HG03135 (cell line): Measurements from ENCODE around the gene FOSL2.

Experiments
- ATAC-seq: cut with Tn5 transposase; IDR thresholded peaks from one replicate; pipeline ENCODE4 v1.9.1; 2021; ENCODE audit warnings: mild to moderate bottlenecking, moderate library complexity; ENCODE audit not compliant: unreplicated experiment

The FOSL2 gene

DNA sequence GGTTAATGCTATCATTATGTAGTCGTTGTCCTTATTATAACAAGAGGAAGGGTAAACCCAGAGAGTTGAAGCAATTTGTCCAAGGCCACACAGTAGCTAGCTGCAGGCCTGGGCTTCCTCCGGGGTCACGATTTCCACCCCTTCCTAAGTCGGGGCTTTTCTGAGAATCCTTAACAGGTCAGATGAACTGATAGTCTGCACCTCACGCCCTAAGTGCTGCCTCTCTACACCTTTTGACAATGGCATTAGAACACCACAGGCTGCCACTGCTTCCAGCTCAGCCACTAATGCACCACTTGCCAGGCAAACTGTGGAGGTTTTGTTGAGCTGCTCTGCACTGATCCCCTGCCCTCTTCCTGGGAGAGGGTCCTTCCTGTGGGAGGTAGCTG is 37.7 kb downstream of the FOSL2 start:
- no peak for ATAC-seq

- no peak for ATAC-seq
Observed at GRCh38 chr2:28430788-28431418, 38.2 kb downstream of the FOSL2 start.

GRCh38 chr2:28431741-28432140 is 39.1 kb downstream of the FOSL2 start:
- no peak for ATAC-seq

- ATAC-seq, result no peak
Observed at GRCh38 chr2:28432362-28432761, 39.7 kb downstream of the FOSL2 start.

- ATAC-seq, result no peak
Observed at GRCh38 chr2:28433215-28433614, 40.6 kb downstream of the FOSL2 start.

DNA sequence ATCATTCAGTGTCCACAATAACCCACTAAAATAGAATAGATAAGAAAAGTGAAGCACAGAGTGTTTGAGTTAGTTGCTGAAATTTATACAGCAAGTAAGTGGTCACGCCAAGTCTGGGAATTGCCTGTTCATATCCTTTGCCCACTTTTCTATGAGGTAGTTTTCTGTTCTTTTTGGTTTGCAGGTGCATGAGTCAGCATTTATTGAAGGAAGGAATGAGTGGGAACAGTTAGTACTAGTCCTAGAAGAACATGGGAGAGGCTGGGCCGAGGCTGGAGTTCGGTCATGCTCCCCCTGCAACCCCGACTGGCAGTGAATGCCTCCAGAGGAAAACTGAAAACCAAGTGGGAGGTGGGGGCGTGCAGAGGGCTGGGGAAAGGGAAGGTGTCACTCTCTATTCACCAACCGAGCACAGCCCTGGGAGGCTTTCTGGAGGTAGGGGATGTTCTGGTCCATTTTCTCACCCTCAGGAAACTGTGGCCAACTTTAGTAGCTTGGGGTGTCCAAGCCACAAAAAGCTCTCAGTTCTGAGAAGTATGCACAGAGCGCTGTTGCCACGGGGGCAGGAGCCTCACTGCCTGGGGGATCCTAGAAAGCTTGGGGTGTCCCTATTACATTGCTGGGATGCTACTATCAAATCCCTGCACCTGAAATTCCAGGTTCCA is 41.4 kb downstream of the FOSL2 start:
- no peak for ATAC-seq

- ATAC-seq, result no peak
Observed at GRCh38 chr2:28434600-28434989, 41.9 kb downstream of the FOSL2 start.

GRCh38 chr2:28435241-28435640 is 42.6 kb downstream of the FOSL2 start:
- no peak for ATAC-seq

GRCh38 chr2:28435814-28436351 is 43.2 kb downstream of the FOSL2 start:
- no peak for ATAC-seq

DNA sequence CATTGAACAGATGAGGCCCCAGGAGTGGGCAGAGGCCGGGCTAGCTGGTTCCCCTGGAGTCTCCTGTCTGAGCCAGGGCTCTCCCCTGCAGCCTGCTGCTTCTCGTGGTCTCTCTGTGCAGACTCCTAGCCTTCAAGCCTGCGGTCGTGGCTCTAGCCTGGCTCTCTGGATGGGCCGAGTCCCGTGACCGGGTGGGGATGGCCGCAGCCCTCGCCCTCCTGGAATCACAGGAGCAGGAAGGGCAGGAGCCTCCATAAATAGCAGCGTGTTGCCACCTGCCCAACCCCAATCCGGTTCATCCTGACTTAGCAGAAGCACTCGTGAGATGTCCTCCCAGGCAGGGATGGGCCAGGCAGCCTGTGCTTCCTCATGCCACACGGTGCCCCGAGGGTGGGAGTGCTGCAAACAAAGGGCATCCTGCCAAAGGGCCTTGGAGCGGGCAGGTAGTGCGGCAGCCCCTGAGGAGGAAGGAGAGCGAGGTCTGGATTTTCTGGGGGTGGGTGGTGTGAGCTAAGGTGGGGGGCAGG is 43.9 kb downstream of the FOSL2 start:
- no peak for ATAC-seq

DNA sequence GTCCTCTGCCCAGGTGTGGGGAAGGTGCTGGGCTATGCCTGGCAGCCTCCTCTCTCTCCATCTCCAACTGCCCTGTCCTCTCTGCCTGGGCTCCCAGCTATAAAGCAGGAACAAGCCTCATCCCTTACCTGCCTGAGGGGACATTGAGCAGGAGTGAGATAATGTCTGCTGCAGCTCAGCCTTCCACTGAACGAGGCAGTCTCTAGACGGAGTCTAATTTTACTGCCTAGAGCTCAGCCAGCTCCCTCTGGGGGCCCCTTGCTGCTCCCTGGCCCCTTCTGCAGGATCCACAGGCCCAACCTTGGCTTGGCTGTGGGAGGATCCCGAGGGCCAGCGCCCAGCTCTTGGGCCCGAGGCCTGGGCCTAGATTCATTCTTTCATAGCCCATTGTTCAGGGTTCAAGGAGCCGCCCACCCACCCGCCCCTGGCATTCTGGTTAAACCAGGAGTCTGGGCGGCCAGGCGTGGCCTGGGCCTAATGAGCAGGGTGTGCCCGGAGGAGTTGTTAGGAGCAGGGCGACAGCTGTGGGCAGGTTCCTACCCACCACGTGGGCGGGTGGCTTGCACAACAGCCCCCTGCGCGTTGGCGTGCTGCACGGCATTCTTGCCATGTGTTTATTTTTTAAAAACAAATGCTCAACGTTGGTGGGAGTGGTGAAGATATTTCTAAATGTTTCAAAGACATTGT is 44.6 kb downstream of the FOSL2 start:
- ATAC-seq, result no peak

DNA sequence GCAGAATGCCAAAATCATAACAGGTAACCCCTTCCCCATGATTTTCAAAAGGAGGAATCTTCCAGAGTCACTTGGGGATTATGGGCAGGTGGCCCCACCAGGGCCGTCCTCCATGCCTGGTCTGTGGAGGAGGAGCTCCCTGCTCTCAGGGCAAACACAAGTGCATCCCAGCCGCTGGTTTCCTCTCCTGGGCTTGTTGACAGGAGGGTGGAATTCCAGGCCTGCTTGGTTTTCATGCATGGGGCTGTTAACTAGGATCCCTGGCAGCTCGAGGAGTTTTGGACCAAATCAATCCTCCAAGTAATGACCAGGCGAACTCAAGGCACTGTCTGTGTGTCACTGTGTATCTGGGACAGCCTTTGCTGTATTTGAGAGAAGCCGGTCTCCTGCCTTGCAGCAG is 45.3 kb downstream of the FOSL2 start:
- no peak for ATAC-seq

DNA sequence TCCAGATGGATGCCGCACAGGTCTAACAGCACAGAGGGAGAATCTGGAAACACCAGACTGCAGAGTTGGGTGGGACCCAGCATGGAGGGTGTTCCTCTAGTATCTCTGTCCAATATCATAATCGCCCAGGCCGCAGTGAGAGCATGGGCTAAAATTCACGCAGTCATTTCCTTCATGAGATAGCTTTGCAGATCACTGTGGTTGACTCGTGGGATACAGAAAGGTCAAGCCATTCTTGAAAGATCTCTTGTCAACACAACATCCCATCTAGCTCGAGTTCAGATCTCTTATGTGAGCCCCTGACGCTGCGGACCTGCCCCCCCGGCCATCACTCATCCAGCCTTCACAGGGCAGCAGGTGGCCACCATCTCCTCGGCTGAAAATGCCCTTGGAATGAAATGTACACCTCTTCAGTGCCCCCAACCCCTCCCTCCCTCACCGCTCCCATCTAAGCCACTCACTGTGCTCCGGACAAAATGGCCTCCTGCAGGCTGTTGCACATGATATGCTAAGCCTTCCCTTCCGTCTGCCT is 45.9 kb downstream of the FOSL2 start:
- no peak for ATAC-seq

- ATAC-seq, result no peak
Observed at GRCh38 chr2:28439127-28439526, 46.5 kb downstream of the FOSL2 start.

DNA sequence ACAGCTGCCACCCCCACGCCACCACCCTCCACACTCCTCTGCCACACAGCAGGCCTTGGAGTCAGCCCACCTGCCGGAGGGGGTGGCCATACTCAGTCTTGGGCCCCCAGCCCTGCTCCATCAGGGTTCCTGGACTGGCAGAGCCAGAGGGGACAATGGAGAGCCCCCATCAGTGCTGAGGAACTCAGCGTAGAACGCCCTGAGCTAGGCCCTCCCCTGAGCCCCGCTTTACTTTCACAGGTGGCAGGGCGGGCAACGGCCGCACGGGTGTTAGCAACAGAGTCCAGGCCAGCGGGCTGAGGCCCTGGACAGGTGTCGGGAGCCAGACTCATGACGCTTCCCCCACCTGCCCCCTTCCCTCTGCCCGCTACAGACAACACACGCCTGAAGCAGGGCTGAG is 47.1 kb downstream of the FOSL2 start:
- ATAC-seq, result no peak

- no peak for ATAC-seq
Observed at GRCh38 chr2:28442328-28442727, 49.7 kb downstream of the FOSL2 start.

GRCh38 chr2:28444956-28445355 is 52.3 kb downstream of the FOSL2 start:
- no peak for ATAC-seq

DNA sequence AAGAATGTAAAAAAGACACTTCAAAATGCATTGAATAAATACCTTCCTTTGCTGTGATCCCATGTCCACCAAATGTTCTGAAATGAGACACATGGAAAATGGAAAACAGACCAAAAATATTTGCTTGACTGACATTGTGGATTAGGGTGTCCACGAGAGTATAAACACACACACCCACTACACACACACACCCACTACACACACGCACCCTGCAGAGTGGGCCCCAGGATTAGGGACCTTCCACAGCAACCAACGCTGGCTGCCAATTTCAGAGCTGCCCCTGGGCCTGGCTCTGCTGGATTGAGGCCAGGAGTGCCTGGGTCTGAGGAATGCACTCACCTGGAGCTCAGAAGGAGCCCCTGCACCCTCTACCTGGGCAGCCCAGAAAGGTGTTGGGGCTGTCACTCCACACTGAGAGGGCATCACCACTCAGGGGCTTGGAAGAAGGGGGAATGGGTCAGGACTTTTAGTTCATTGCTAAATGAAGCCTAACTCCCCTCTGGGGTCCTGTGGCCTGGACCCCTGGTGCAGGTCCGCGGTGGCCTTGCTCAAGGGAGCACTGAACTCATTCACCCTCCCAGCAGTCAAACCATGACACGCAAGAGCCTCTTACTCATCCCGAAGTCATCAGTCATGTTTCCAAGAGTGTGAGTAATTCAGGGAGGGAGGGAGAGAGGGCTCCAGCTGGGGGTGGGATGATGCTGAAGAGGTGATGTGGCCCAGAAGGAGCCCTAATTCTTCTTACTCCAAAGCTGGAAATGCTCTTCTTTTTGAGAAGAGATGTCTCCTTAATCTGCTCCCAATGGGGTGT is 53.0 kb downstream of the FOSL2 start:
- ATAC-seq, result no peak

- ATAC-seq, result no peak
Observed at GRCh38 chr2:28446531-28446930, 53.9 kb downstream of the FOSL2 start.

- ATAC-seq, result no peak
Observed at GRCh38 chr2:28447086-28447485, 54.4 kb downstream of the FOSL2 start.
